ENCODE results near the gene PHKB.

The PHKB gene

DNA sequence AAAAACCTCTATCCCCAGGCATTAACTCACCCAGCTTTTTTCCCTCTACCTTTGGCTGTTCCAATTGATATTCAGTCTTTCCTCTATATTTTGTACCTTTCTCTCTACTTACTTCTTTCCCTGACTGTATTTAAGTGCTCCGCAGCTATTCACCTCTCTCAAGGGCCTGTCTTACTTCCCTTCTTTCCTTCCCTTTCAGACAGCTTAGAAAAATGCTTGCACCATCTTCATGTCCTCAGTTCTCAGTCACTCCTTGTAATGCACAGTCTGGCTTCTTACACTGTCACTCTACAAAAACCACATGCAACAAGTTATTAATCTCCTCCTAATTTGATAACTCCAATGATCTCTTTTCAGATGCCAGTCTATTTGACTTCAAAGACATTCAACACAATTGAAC, 163.4 kb downstream of the PHKB start:
- DNase-seq (ENCODE audit: low read depth) = no peak
- H3K4me3 ChIP-seq (replicated peaks; ENCODE audit: low read depth, low read length) = no peak overlapping the region
- TF ChIP-seq, protein P1, sequence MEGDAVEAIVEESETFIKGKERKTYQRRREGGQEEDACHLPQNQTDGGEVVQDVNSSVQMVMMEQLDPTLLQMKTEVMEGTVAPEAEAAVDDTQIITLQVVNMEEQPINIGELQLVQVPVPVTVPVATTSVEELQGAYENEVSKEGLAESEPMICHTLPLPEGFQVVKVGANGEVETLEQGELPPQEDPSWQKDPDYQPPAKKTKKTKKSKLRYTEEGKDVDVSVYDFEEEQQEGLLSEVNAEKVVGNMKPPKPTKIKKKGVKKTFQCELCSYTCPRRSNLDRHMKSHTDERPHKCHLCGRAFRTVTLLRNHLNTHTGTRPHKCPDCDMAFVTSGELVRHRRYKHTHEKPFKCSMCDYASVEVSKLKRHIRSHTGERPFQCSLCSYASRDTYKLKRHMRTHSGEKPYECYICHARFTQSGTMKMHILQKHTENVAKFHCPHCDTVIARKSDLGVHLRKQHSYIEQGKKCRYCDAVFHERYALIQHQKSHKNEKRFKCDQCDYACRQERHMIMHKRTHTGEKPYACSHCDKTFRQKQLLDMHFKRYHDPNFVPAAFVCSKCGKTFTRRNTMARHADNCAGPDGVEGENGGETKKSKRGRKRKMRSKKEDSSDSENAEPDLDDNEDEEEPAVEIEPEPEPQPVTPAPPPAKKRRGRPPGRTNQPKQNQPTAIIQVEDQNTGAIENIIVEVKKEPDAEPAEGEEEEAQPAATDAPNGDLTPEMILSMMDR (IDR thresholded peaks at IDR 0.05; ENCODE audit: low read length, missing control alignments) = no peak

DNA sequence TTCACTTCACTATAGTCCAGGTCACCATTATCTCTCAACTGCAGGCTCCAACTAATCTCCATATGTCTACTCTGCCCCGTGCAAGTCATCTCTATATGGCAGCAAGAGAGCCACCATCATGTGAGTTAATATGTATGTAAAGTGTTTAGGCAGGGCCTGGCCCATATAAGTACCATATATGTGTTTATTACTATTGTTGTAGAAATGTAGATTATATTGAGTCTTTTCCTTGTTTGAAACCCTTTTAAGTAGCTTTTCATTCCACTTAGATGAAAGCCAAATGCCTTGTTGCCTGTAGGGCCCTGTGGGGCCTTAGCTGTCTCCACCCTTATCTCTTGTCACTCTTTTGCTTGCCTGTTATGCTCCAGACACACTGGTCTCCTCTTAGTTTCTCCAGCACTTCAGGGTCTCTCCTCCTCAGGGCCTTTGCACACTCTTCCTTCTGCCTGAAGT, 164.0 kb downstream of the PHKB start:
- TF ChIP-seq, protein P1 (IDR thresholded peaks at IDR 0.05; ENCODE audit: low read length, missing control alignments) = no peak

DNA sequence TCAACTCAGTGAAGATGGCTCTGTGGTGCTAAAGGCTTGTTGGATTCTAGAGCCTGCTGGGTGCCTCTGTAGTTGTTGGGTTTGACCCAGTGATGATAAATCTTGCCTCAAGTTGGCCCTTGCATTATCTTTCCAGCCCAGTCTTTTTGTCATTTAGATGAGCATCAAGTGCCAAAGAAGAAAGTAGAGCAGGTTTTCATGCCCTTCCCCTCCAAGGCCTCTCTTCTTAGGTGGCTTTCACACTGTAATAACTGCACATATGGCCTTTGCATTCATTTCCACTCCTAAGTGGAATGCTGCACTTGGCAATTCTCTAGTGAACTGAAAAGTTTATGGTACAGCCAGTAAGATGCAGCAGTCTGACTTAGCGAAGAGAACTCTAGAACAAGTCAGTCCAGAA, 165.1 kb downstream of the PHKB start:
- TF ChIP-seq, protein P1 (IDR thresholded peaks at IDR 0.05; ENCODE audit: low read length, missing control alignments) = no peak
- H3K4me3 ChIP-seq (replicated peaks; ENCODE audit: low read depth, low read length) = no peak overlapping the region
- no peak for DNase-seq (ENCODE audit: low read depth)

More for the DNA sequence above, 164.0 kb downstream of the PHKB start:
- no peak overlapping the region for H3K4me3 ChIP-seq (replicated peaks; ENCODE audit: low read depth, low read length)
- DNase-seq (ENCODE audit: low read depth) = no peak

DNA sequence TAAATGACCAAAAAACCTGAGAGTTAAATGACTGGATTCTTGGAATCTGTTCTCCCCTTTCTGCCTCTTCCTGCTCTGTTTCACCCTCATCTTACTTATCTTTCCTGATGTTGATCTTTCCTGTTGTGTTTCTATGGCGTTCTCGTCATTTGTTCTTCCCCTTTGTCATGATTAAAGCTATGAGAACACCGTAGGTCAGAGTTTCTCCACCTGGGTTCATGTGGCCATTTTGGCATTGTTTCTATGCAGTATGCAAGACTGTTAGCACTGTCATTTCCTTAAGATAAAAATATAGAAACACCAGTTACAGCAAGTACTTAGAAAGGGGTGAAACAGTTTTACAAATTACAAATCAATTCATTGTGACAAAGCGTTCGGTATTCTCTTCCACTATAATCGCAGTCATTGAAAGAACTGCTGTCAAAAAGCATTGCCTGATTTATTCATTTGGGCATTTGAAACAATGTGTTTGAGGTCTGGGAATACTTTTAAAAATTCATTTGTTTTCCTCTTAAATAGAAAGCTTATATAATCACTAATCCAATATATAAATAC, 166.0 kb downstream of the PHKB start:
- TF ChIP-seq, protein P1 (IDR thresholded peaks at IDR 0.05; ENCODE audit: low read length, missing control alignments) = no peak
- DNase-seq (ENCODE audit: low read depth) = peak; percentile 55
- no peak overlapping the region for H3K4me3 ChIP-seq (replicated peaks; ENCODE audit: low read depth, low read length)

DNA sequence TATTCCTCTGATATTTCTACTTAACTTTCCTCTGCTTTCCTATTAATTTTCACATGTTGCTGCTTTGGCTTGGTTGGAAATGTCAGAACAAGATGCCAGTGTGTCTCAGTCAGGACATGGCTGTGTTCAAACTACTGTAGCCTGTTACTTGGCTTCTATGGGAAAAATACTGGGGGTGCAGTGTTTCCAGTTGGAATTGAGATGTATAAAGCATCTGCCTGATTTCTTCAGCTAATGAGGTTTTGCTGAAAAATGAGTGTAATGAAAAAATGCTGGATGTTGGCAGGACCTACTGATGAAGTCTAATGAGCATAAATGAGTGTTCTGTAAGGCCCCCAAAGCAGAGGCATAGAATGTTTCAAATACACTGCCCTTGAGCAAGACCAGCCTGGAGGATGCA, 166.6 kb downstream of the PHKB start:
- DNase-seq (ENCODE audit: low read depth) = no peak
- TF ChIP-seq, protein P1 (IDR thresholded peaks at IDR 0.05; ENCODE audit: low read length, missing control alignments) = no peak
- H3K4me3 ChIP-seq (replicated peaks; ENCODE audit: low read depth, low read length) = no peak overlapping the region

DNA sequence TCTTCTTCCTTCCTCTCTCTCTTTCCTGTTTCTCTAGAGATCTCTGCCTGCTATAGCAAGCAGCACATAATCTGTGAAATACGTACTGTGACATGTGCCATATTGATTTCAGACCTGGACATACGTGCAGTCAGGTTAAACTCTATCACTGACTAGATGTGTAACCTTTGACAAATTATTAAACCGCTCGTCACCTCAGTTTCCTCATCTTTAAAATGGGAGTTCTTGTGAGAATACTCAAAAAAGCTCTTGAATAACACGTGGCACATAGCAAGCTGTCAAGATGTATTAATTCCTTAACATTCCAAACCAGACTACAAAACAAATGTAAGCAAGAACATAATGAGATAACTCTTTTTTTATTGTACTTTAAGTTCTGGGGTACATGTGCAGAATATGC, 170.0 kb downstream of the PHKB start:
- DNase-seq (ENCODE audit: low read depth) = no peak
- H3K4me3 ChIP-seq (replicated peaks; ENCODE audit: low read depth, low read length) = no peak overlapping the region
- TF ChIP-seq, protein P1 (IDR thresholded peaks at IDR 0.05; ENCODE audit: low read length, missing control alignments) = no peak

DNA sequence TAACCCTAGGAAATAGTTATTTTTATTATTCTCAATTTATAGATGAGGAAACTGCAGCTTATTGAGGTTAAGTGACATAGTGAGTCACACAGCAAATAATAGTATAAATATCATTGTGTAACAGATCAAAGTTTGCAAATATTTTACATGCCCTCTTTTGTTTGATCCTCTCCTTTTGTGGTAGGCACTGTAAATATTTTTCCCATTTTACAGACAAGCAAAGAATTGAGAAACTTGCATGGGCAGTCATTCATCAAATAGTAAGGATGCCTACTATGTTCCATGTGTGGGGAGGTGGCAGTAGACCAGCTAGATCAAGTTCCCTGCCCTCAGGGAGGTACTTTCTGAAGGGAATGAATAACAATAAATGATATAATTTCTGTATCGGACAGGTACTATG, 173.0 kb downstream of the PHKB start:
- no peak overlapping the region for H3K4me3 ChIP-seq (replicated peaks; ENCODE audit: low read depth, low read length)
- TF ChIP-seq, protein P1 (IDR thresholded peaks at IDR 0.05; ENCODE audit: low read length, missing control alignments) = no peak

More for the DNA sequence above, 173.0 kb downstream of the PHKB start:
- no peak for DNase-seq (ENCODE audit: low read depth)
